GM19324 (cell line): ENCODE data around the gene DDX56.
A peak's percentile ranks its signal among the peaks of the same experiment; 100 is the strongest.

Source experiments
- ATAC-seq: cut with Tn5 transposase; IDR thresholded peaks from one replicate; pipeline ENCODE4 v1.9.1; 2021; ENCODE audit warnings: mild to moderate bottlenecking, moderate library complexity; ENCODE audit not compliant: unreplicated experiment, low FRiP score

DDX56 gene

GRCh38 chr7:44573464-44574286, at the start of gene DDX56:
DDX56 (minus strand) TSS chr7:44573908; CDS start chr7:44573895, 13 bp downstream.
- ATAC-seq, result peak; percentile 96

GRCh38 chr7:44622342-44623151, 48.8 kb upstream of the DDX56 start:
- ATAC-seq, result no peak

GRCh38 chr7:44621750-44622103, 48.0 kb upstream of the DDX56 start:
- ATAC-seq, result no peak

- ATAC-seq, result no peak
Observed at GRCh38 chr7:44621034-44621749, 47.5 kb upstream of the DDX56 start.

GRCh38 chr7:44618753-44619152, 45.0 kb upstream of the DDX56 start:
- no peak for ATAC-seq

- no peak for ATAC-seq
Observed at GRCh38 chr7:44618045-44618444, 44.3 kb upstream of the DDX56 start.

GRCh38 chr7:44617225-44617890, 43.6 kb upstream of the DDX56 start:
- no peak for ATAC-seq

GRCh38 chr7:44616545-44616944, 42.8 kb upstream of the DDX56 start:
- no peak for ATAC-seq

GRCh38 chr7:44615793-44616192, 42.1 kb upstream of the DDX56 start:
- no peak for ATAC-seq

GRCh38 chr7:44615149-44615611, 41.5 kb upstream of the DDX56 start:
- no peak for ATAC-seq

GRCh38 chr7:44609829-44610228, 36.1 kb upstream of the DDX56 start:
- no peak for ATAC-seq

- no peak for ATAC-seq
Observed at GRCh38 chr7:44608916-44609648, 35.4 kb upstream of the DDX56 start.

GRCh38 chr7:44607141-44608068, 33.7 kb upstream of the DDX56 start:
- ATAC-seq, result no peak

- peak; percentile 97 for ATAC-seq
Observed at GRCh38 chr7:44606341-44607140, 32.8 kb upstream of the DDX56 start, which contains the start of gene OGDH. OGDH (plus strand) TSS chr7:44606627; CDS start chr7:44624344, 17,717 bp downstream.

GRCh38 chr7:44604941-44605340, 31.2 kb upstream of the DDX56 start:
- ATAC-seq, result no peak

- no peak for ATAC-seq
Observed at GRCh38 chr7:44603193-44603592, 29.5 kb upstream of the DDX56 start.

GRCh38 chr7:44602576-44602910, 28.8 kb upstream of the DDX56 start:
- no peak for ATAC-seq

GRCh38 chr7:44599222-44599621, 25.5 kb upstream of the DDX56 start:
- no peak for ATAC-seq
